IMR-90 (cell line): ENCODE data around the gene MEGF11. TPM values are rescaled to one million over a fixed set of nuclear protein-coding genes. Genes with fewer than 3 reads are reported as not detected.

Source experiments
- ATAC-seq: fragments of 200-7000 bp; cut with Tn5 transposase; 2 replicates; pipeline ENCODE4 v1.9.1; 2020; ENCODE audit warnings: low read depth, mild to moderate bottlenecking, moderate library complexity
- BruUV-seq: library from RNA; stranded (reverse); fragments of 400-500 nt; replicated peaks from 2 replicates; lab custom pipeline; 2021; lab: Mats Ljungman, UMichigan
- CTCF ChIA-PET: fragments of 300-600 bp; formaldehyde crosslinking; extraction: SDS; loops from one replicate; lab custom pipeline; 2021; ENCODE audit warnings: antibody characterized with exemption; lab: Yijun Ruan, JAX
- POLR2A ChIA-PET: fragments of 300-600 bp; sonication (Branson Sonifier 250); formaldehyde crosslinking; loops from one replicate; lab custom pipeline; 2022; ENCODE audit warnings: antibody characterized with exemption; ENCODE audit not compliant: unreplicated experiment; lab: Charles Lee
- DNase-seq: peaks from one replicate; pipeline ENCODE4 v3.0.0; 2013
- H2AFZ ChIP-seq: replicated peaks from 2 replicates; pipeline ENCODE3; 2013; ENCODE audit warnings: low read length, mild to moderate bottlenecking; ENCODE audit not compliant: poor library complexity
- H2AK5ac ChIP-seq: 2 replicates; pipeline ENCODE4 v1.6.1; 2013; ENCODE audit warnings: low read depth, low read length, inconsistent platforms
- H2AK9ac ChIP-seq: replicated peaks from 2 replicates; pipeline ENCODE3; 2013; ENCODE audit warnings: mild to moderate bottlenecking, low read depth, low read length, moderate library complexity; ENCODE audit not compliant: poor library complexity
- H2BK120ac ChIP-seq: 2 replicates; pipeline ENCODE4 v1.6.1; 2013; ENCODE audit warnings: low read depth, low read length, inconsistent platforms
- H2BK15ac ChIP-seq: 3 replicates; pipeline ENCODE4 v1.6.1; 2013; ENCODE audit warnings: low read depth, low read length, inconsistent platforms
- H2BK20ac ChIP-seq: 2 replicates; pipeline ENCODE4 v1.6.1; 2013; ENCODE audit warnings: low read depth, mild to moderate bottlenecking, inconsistent platforms, low read length, moderate library complexity
- H2BK5ac ChIP-seq: 2 replicates; pipeline ENCODE4 v1.6.1; 2013; ENCODE audit warnings: mild to moderate bottlenecking, low read depth, low read length, inconsistent platforms; ENCODE audit not compliant: poor library complexity, severe bottlenecking
- H3K14ac ChIP-seq: replicated peaks from 2 replicates; pipeline ENCODE4 v1.6.1; 2013; ENCODE audit warnings: low read depth, low read length, inconsistent platforms
- H3K18ac ChIP-seq: 2 replicates; pipeline ENCODE4 v1.6.1; 2013; ENCODE audit warnings: low read depth, low read length, control low read depth
- H3K23ac ChIP-seq: 2 replicates; pipeline ENCODE4 v1.6.1; 2013; ENCODE audit warnings: low read depth, low read length, inconsistent platforms
- H3K27ac ChIP-seq: 2 replicates; pipeline ENCODE4 v1.5.1; 2013; ENCODE audit warnings: mild to moderate bottlenecking, control low read depth, low read length; ENCODE audit not compliant: insufficient read depth
- H3K27me3 ChIP-seq: 2 replicates; pipeline ENCODE4 v1.6.1; 2013; ENCODE audit warnings: low read length; ENCODE audit not compliant: control insufficient read depth, insufficient read depth
- H3K36me3 ChIP-seq: 2 replicates; pipeline ENCODE4 v1.6.1; 2013; ENCODE audit warnings: low read length, mixed read lengths; ENCODE audit not compliant: control insufficient read depth, insufficient read depth
- H3K4ac ChIP-seq: 2 replicates; pipeline ENCODE4 v1.6.1; 2013; ENCODE audit warnings: low read depth, low read length, inconsistent platforms
- H3K4me1 ChIP-seq: 2 replicates; pipeline ENCODE4 v1.6.1; 2013; ENCODE audit warnings: low read length, mixed read lengths; ENCODE audit not compliant: control insufficient read depth, insufficient read depth
- H3K4me2 ChIP-seq: 2 replicates; pipeline ENCODE4 v1.6.1; 2013; ENCODE audit warnings: low read depth, mild to moderate bottlenecking, control low read depth, low read length, moderate library complexity
- H3K4me3 ChIP-seq: 2 replicates; pipeline ENCODE4 v1.5.1; 2013; ENCODE audit warnings: low read depth, mild to moderate bottlenecking, control low read depth, low read length, moderate library complexity; ENCODE audit not compliant: insufficient read depth
- H3K56ac ChIP-seq: 2 replicates; pipeline ENCODE4 v1.6.1; 2013; ENCODE audit warnings: low read length, inconsistent platforms; ENCODE audit not compliant: insufficient read depth; ENCODE audit errors: extremely low read depth
- H3K79me1 ChIP-seq, 2 experiments: 2 replicates each; pipeline ENCODE4 v1.6.1; 2013; ENCODE audit warnings: low read length in 2 of 2, inconsistent platforms in 1 of 2, low read depth in 1 of 2
- H3K9ac ChIP-seq: 2 replicates; pipeline ENCODE4 v1.6.1; 2013; ENCODE audit warnings: low read depth, low read length, control low read depth
- H3K9me1 ChIP-seq: 2 replicates; pipeline ENCODE4 v1.6.1; 2013; ENCODE audit warnings: low read length, inconsistent platforms; ENCODE audit not compliant: insufficient read depth
- H3K9me3 ChIP-seq: 2 replicates; pipeline ENCODE4 v1.6.1; 2013; ENCODE audit warnings: low read length; ENCODE audit not compliant: control insufficient read depth, insufficient read depth
- H4K20me1 ChIP-seq: 2 replicates; pipeline ENCODE4 v1.6.1; 2013; ENCODE audit warnings: low read length, inconsistent platforms; ENCODE audit not compliant: insufficient read depth
- H4K5ac ChIP-seq: 2 replicates; pipeline ENCODE4 v1.6.1; 2013; ENCODE audit warnings: mild to moderate bottlenecking, low read depth, low read length, control low read depth
- H4K8ac ChIP-seq, 2 experiments: 2 replicates each; pipeline ENCODE4 v1.6.1; 2013; ENCODE audit warnings: low read depth in 2 of 2, low read length in 2 of 2, control low read depth in 1 of 2, inconsistent platforms in 1 of 2
- H4K91ac ChIP-seq: 2 replicates; pipeline ENCODE4 v1.6.1; 2013; ENCODE audit warnings: low read depth, low read length, inconsistent platforms; ENCODE audit not compliant: insufficient read depth
- BHLHE40 ChIP-seq: fragments of 150-350 bp; IDR thresholded peaks from 2 replicates; pipeline ENCODE4 v1.6.1; 2016; ENCODE audit warnings: mild to moderate bottlenecking, low read depth, low read length
- ELK1 ChIP-seq: fragments of 150-350 bp; IDR thresholded peaks from 2 replicates; pipeline ENCODE4 v1.6.1; 2016; ENCODE audit warnings: low read depth, mild to moderate bottlenecking, low read length, moderate library complexity, borderline replicate concordance
- NFE2L2 ChIP-seq: fragments of 150-350 bp; IDR thresholded peaks from 2 replicates; pipeline ENCODE4 v1.6.1; 2016; ENCODE audit warnings: low read depth, mild to moderate bottlenecking, low read length
- RFX5 ChIP-seq: IDR thresholded peaks from 2 replicates; pipeline ENCODE4 v1.8.0; 2012; ENCODE audit warnings: low read depth, mild to moderate bottlenecking, low read length, moderate library complexity
- WGBS, 2 experiments: methylation state at CpG; one replicate each; pipeline versions ENCODE4 v1.1.5 to v1.1.7; 2013; ENCODE audit warnings: missing lambda C conversion rate in 2 of 2; ENCODE audit not compliant: insufficient read length in 1 of 2; ENCODE audit errors: extremely low coverage in 2 of 2; 5-methylcytosine and 5-hydroxymethylcytosine counted together
- dilution Hi-C: fragments of 300-500 bp; cut with HindIII; formaldehyde crosslinking; loops from one replicate; pipeline ENCODE4 v1.14.3; 2018; ENCODE audit warnings: low sequenced_read_pairs; ENCODE audit not compliant: unreplicated experiment
- in situ Hi-C: fragments of 300-500 bp; cut with MboI; formaldehyde crosslinking; loops from 3 replicates; pipeline ENCODE4 v1.14.3; 2019; ENCODE audit warnings: low sequenced_read_pairs, inconsistent platforms, mixed read lengths
- intact Hi-C: fragments of 100-400 bp; cut with micrococcal nuclease; formaldehyde crosslinking; loops from 2 replicates; pipeline ENCODE4 v1.10.0; 2022
- polyA plus RNA-seq, 3 experiments: library from polyadenylated mRNA; depleted of rRNA; stranded (reverse); fragments of >200 nt; gene quantifications; 2 replicates each; pipeline ENCODE4 v1.2.3, GENCODE V29; 2012; ENCODE audit warnings: low replicate concordance in 1 of 3
- total RNA-seq: library from RNA; depleted of rRNA; stranded (reverse); fragments of >200 nt; gene quantifications from 2 replicates; pipeline ENCODE4 v1.2.3, GENCODE V29; 2012

The MEGF11 gene
- total and polyA plus RNA-seq, 2 of the 4 experiments (the other 2 are of a cell fraction), result not detected

DNA sequence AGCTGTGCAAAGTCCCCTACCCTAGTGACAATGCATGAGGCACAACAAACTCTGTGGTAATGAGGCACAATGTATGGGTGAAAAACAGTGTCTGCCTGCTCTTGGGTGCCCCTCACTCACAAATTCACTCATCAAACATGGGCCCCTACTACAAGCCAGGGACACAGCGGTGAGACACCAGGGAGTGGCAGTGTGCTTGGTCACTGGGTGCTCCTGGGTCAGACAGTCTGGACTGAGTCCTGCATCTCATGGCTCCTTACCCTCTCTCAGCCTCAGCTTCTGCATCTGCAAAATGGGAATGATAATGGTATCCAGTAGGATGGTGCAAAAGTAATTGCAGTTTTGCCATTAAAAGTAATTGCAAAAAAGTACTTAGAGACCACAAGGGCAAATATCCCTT lies 184.7 kb downstream of the MEGF11 start:
- no CpG with 5 or more reads among the region's 1 CpG for WGBS, 2 experiments
- Histone ChIP-seq H3K4ac (no peak overlapping the region), H3K36me3 (no peaks in the 10 kb centered on the region), H3K79me1 (no peaks in the 10 kb centered on the region), H3K4me2 (no peak overlapping the region), H2AFZ (no peak overlapping the region), H2BK120ac (no peak overlapping the region), H3K4me1 (no peaks in the 10 kb centered on the region), H3K9me3 (no peaks in the 10 kb centered on the region), H3K4me3 (no peak overlapping the region), H2BK20ac (no peak overlapping the region), H2BK5ac (no peak overlapping the region), H4K20me1 (no peaks in the 10 kb centered on the region), H3K56ac (no peak overlapping the region), H3K27me3 (peaks cover 49% of the 10 kb centered on the region), H4K8ac (no peak overlapping the region), H3K9ac (no peak overlapping the region), H4K5ac (no peak overlapping the region), H2BK15ac (no peak overlapping the region), H2AK5ac (no peak overlapping the region), H3K27ac (no peak overlapping the region), H3K14ac (no peak overlapping the region), H3K23ac (no peak overlapping the region), H3K18ac (no peak overlapping the region), H3K9me1 (no peaks in the 10 kb centered on the region), H2AK9ac (no peak overlapping the region), H4K91ac (no peak overlapping the region)
- in situ Hi-C loops (no loop called here), dilution Hi-C loops (no loop called here), intact Hi-C loops (no loop called here)
- DNase-seq (no peak), ATAC-seq (no peak)
- no peak for TF ChIP-seq BHLHE40
- no peak for TF ChIP-seq RFX5
- TF ChIP-seq NFE2L2, result no peak
- TF ChIP-seq ELK1, result no peak
- CTCF ChIA-PET, result no interaction called here
- no TSS peak for BruUV-seq
- POLR2A ChIA-PET, result no interaction called here
